ENCODE measurements around the gene SH3GL1. TPM values are rescaled to one million over a fixed set of nuclear protein-coding genes. Genes with fewer than 3 reads are reported as not detected.

The SH3GL1 gene
- total and polyA plus RNA-seq, 10 of the 15 experiments (the other 5 are each of a cell fraction or from before 2014, with no cell fraction given), result 0.93 to 47.4 (median 28.4) TPM

DNA sequence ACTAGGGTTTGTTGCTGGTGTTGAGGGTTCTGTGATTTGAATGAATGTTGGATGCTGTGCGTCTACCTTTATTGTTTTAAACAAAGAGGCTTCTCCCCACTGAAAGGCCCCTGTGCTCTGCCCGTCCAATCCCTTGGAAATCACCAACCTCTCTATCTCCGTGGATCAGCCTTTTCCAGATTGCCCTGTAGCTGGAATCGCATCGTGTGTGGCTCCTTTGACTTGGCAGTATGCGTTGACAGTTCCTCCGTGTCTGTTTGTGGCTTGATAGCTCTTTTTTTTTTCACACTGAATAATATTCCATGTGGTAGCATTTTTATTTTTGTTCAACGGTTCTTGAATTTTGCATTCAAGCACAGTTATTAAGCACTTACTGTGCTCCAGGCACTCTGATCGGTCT is 34.0 kb upstream of the SH3GL1 start:
- POLR2A ChIA-PET, result interaction anchor here (0.9 kb wide), 1 partner anchor 34 kb away, joined by 3 read pairs; the partner anchor contains the start of gene SH3GL1
- Histone ChIP-seq H4K20me1 (ENCODE audit: control insufficient read depth, insufficient read depth) (no peaks in the 10 kb centered on the region), H3K4me3 (no peak overlapping the region), H3K79me2 (ENCODE audit: control insufficient read depth, insufficient read depth, low read length) (no peaks in the 10 kb centered on the region), H3K36me3 (ENCODE audit: control insufficient read depth in 2 of 2, insufficient read depth in 2 of 2, low read length in 1 of 2) (peaks cover 22 to 37% of the 10 kb centered on the region in 2 experiments), H2AFZ (ENCODE audit: control insufficient read depth, low read depth, low read length) (no peak overlapping the region), H3K4me2 (ENCODE audit: control insufficient read depth, insufficient read depth) (no peak overlapping the region), H3K27me3 (replicated peaks in 1 of 2; ENCODE audit: control insufficient read depth in 2 of 2, insufficient read depth in 2 of 2, low read length in 1 of 2) (no peaks in the 10 kb centered on the region), H3K4me1 (ENCODE audit: control insufficient read depth, insufficient read depth, low read length) (peaks cover 21% of the 10 kb centered on the region), H3K27ac (ENCODE audit: control insufficient read depth, insufficient read depth) (no peak overlapping the region), H3K9me3 (replicated peaks; ENCODE audit: control insufficient read depth, insufficient read depth, low read length) (no peaks in the 10 kb centered on the region), H3K9ac (ENCODE audit: control insufficient read depth, insufficient read depth, low read length) (no peak overlapping the region)
- DNase-seq (ENCODE audit: low read depth, low spot score) (no peak), ATAC-seq (no peak), FAIRE-seq (no peak)
- SMC1A ChIA-PET (ENCODE audit: uncharacterized antibody, unreplicated experiment), result no interaction called here
- RAD21 ChIA-PET (ENCODE audit: unreplicated experiment), result no interaction called here
- in situ Hi-C loops (cut with MboI), result no loop called here
- CTCF ChIA-PET, result no interaction called here
- intact Hi-C loops (cut with micrococcal nuclease; ENCODE audit: unreplicated experiment), result no loop called here
- no peak for TF ChIP-seq SMARCA5 (IDR thresholded peaks at IDR 0.05)
- TF ChIP-seq HDGF (IDR thresholded peaks at IDR 0.05), result no peak
- no peak for TF ChIP-seq CBX3 (IDR thresholded peaks at IDR 0.05; ENCODE audit: borderline replicate concordance, low read depth)
- TF ChIP-seq POLR2A (IDR thresholded peaks at IDR 0.05; ENCODE audit: low read depth, low read length), result no peak
- TF ChIP-seq ZNF384 (IDR thresholded peaks at IDR 0.05; ENCODE audit: borderline replicate concordance, low read depth, low read length), result no peak
- TF ChIP-seq ATF7 (IDR thresholded peaks at IDR 0.05; ENCODE audit: low read depth), result no peak
- no peak for TF ChIP-seq TCF7 (IDR thresholded peaks at IDR 0.05; ENCODE audit: borderline replicate concordance)
- no peak for TF ChIP-seq TAF1 (IDR thresholded peaks at IDR 0.05; ENCODE audit: borderline replicate concordance, low read depth, low read length)
- TF ChIP-seq GATAD2B (conservative IDR thresholded peaks at IDR 0.05; ENCODE audit: low read depth), result no peak
- TF ChIP-seq ETV6 (conservative IDR thresholded peaks at IDR 0.05 in 1 of 2, IDR thresholded peaks at IDR 0.05 in 1 of 2; ENCODE audit: borderline replicate concordance in 1 of 2, low read depth in 1 of 2), result no peak
- no peak for TF ChIP-seq USF2 (IDR thresholded peaks at IDR 0.05; ENCODE audit: borderline replicate concordance, low read depth, low read length)
- no peak for TF ChIP-seq NBN (IDR thresholded peaks at IDR 0.05)
- no peak for TF ChIP-seq NR2C2 (IDR thresholded peaks at IDR 0.05; ENCODE audit: borderline replicate concordance, control insufficient read depth, insufficient read length, low read depth)
- TF ChIP-seq MXI1 (IDR thresholded peaks at IDR 0.05; ENCODE audit: low read depth, low read length), result no peak
- TF ChIP-seq EZH2 (IDR thresholded peaks at IDR 0.05; ENCODE audit: borderline replicate concordance, control insufficient read depth, low read depth, low read length), result no peak
- TF ChIP-seq, protein P1, sequence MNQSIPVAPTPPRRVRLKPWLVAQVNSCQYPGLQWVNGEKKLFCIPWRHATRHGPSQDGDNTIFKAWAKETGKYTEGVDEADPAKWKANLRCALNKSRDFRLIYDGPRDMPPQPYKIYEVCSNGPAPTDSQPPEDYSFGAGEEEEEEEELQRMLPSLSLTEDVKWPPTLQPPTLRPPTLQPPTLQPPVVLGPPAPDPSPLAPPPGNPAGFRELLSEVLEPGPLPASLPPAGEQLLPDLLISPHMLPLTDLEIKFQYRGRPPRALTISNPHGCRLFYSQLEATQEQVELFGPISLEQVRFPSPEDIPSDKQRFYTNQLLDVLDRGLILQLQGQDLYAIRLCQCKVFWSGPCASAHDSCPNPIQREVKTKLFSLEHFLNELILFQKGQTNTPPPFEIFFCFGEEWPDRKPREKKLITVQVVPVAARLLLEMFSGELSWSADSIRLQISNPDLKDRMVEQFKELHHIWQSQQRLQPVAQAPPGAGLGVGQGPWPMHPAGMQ (IDR thresholded peaks at IDR 0.05; ENCODE audit: borderline replicate concordance), result no peak
- TF ChIP-seq EP300 (IDR thresholded peaks at IDR 0.05; ENCODE audit: borderline replicate concordance in 1 of 2, control insufficient read depth in 1 of 2, low read depth in 2 of 2, low read length in 2 of 2), result no peak
- no peak for TF ChIP-seq TBL1XR1 (IDR thresholded peaks at IDR 0.05; ENCODE audit: low read depth, low read length)
- TF ChIP-seq CREM (IDR thresholded peaks at IDR 0.05; ENCODE audit: low read depth), result no peak
- no peak for TF ChIP-seq IKZF1 (conservative IDR thresholded peaks at IDR 0.05)
- BruUV-seq (replicated peaks), result no TSS peak
- WGBS (ENCODE audit: insufficient coverage, insufficient replicate concordance, low lambda C conversion rate, missing lambda C conversion rate), result 94% methylated on average over 9 of the region's 9 CpGs
